ENCODE measurements around the gene RNFT1.

RNFT1 gene

GRCh38 chr17:59964482-59965328, at the start of gene RNFT1:
Gene RNFT1 (minus strand): TSS chr17:59964740. CDS start chr17:59964663, 77 bp downstream.
- no peak for TF ChIP-seq CTCF (IDR thresholded peaks at IDR 0.05)

GRCh38 chr17:60006160-60006559, 41.6 kb upstream of the RNFT1 start:
- no peak for TF ChIP-seq CTCF (IDR thresholded peaks at IDR 0.05)

GRCh38 chr17:59972778-59973177, 8.2 kb upstream of the RNFT1 start:
- TF ChIP-seq CTCF (IDR thresholded peaks at IDR 0.05): no peak

GRCh38 chr17:59963738-59964481, 630 bp downstream of the RNFT1 start:
- TF ChIP-seq CTCF (IDR thresholded peaks at IDR 0.05): no peak

GRCh38 chr17:59962739-59963318, 1.7 kb downstream of the RNFT1 start:
- no peak for TF ChIP-seq CTCF (IDR thresholded peaks at IDR 0.05)

- TF ChIP-seq CTCF (IDR thresholded peaks at IDR 0.05): no peak
These were observed 9.7 kb downstream of the RNFT1 start for GRCh38 chr17:59954856-59955255.

GRCh38 chr17:59950049-59950448, 14.5 kb downstream of the RNFT1 start:
- TF ChIP-seq CTCF (IDR thresholded peaks at IDR 0.05): no peak
